CD4-positive, alpha-beta memory T cell (primary cell): ENCODE results near the gene MMP13. TPM values are rescaled to one million over a fixed set of nuclear protein-coding genes. Genes with fewer than 3 reads are reported as not detected.
"Not testable (repeated sequence)": the region's sequence is repeated elsewhere in the genome, so short reads cannot be mapped to it uniquely, and the experiment has no call there.

Experiments used
- CTCF ChIA-PET: fragments of 350-600 bp; sonication (Branson Sonifier 250); formaldehyde crosslinking; loops from one replicate; lab custom pipeline; 2021; ENCODE audit warnings: inconsistent platforms; ENCODE audit not compliant: partially characterized antibody; lab: Charles Lee
- POLR2A ChIA-PET: fragments of 350-600 bp; sonication (Branson Sonifier 250); formaldehyde crosslinking; loops from one replicate; lab custom pipeline; 2021; ENCODE audit not compliant: partially characterized antibody; lab: Charles Lee
- DNase-seq, 5 donors: peaks; one replicate each; pipeline versions ENCODE4 v3.0.0 to v3.0.0-alpha.2; 2020 to 2022; ENCODE audit warnings: mixed read lengths in 1 of 5
- H3K27ac ChIP-seq: one replicate; pipeline ENCODE4 v1.7.0; 2013; ENCODE audit warnings: low read depth, low read length
- H3K27me3 ChIP-seq: 2 replicates; pipeline ENCODE4 v1.7.0; 2013; ENCODE audit warnings: mild to moderate bottlenecking, low read length, moderate library complexity; ENCODE audit not compliant: insufficient read depth
- H3K36me3 ChIP-seq: 2 replicates; pipeline ENCODE4 v1.7.0; 2013; ENCODE audit warnings: mild to moderate bottlenecking, low read length, moderate library complexity; ENCODE audit not compliant: insufficient read depth
- H3K4me1 ChIP-seq: 2 replicates; pipeline ENCODE4 v1.7.0; 2013; ENCODE audit warnings: mild to moderate bottlenecking, low read length, moderate library complexity; ENCODE audit not compliant: insufficient read depth
- H3K4me3 ChIP-seq, 2 donors: one replicate each; pipeline ENCODE4 v1.7.0; 2013; ENCODE audit warnings: low read length in 2 of 2, mild to moderate bottlenecking in 1 of 2
- H3K9me3 ChIP-seq, 2 donors: one replicate each; pipeline ENCODE4 v1.7.0; 2013; ENCODE audit warnings: low read length in 2 of 2, control low read depth in 1 of 2; ENCODE audit not compliant: control insufficient read depth in 1 of 2
- H3K27ac Mint-ChIP-seq, 7 donors: one replicate each; pipeline ENCODE4 v1.8.0; 2020 to 2021; ENCODE audit warnings: mixed read lengths in 7 of 7, mild to moderate bottlenecking in 6 of 7, inconsistent platforms in 3 of 7, moderate library complexity in 3 of 7
- H3K27me3 Mint-ChIP-seq, 2 donors: one replicate each; pipeline ENCODE4 v1.8.0; 2020 to 2021; ENCODE audit warnings: mixed read lengths in 2 of 2
- H3K36me3 Mint-ChIP-seq, 2 donors: one replicate each; pipeline ENCODE4 v1.8.0; 2020 to 2021; ENCODE audit warnings: mixed read lengths in 2 of 2, inconsistent platforms in 1 of 2, mild to moderate bottlenecking in 1 of 2
- H3K4me1 Mint-ChIP-seq, 4 donors: one replicate each; pipeline ENCODE4 v1.8.0; 2020 to 2021; ENCODE audit warnings: mixed read lengths in 4 of 4, mild to moderate bottlenecking in 1 of 4
- H3K4me3 Mint-ChIP-seq, 8 donors: one replicate each; pipeline ENCODE4 v1.8.0; 2020 to 2021; ENCODE audit warnings: mixed read lengths in 8 of 8, mild to moderate bottlenecking in 7 of 8, moderate library complexity in 6 of 8, inconsistent platforms in 3 of 8
- H3K9me3 Mint-ChIP-seq, 8 donors: one replicate each; pipeline ENCODE4 v1.8.0; 2020 to 2021; ENCODE audit warnings: mixed read lengths in 8 of 8, mild to moderate bottlenecking in 5 of 8, inconsistent platforms in 3 of 8, moderate library complexity in 1 of 8
- intact Hi-C: fragments of 100-400 bp; cut with micrococcal nuclease; formaldehyde crosslinking; loops from one replicate; pipeline ENCODE4 v1.15.1; 2023
- polyA plus RNA-seq, 2 donors: library from polyadenylated mRNA; unstranded; fragments of 300-500 nt; fragmentation: Illumina TruSeq; gene quantifications; one replicate each; pipeline ENCODE4 v1.2.3, GENCODE V29; 2021
- total RNA-seq, 2 experiments: library from RNA; stranded (reverse); gene quantifications; one replicate each; pipeline ENCODE4 v1.2.3, GENCODE V29; 2021

MMP13 gene
- total and polyA plus RNA-seq, 4 experiments from 2014 or later = not detected

DNA sequence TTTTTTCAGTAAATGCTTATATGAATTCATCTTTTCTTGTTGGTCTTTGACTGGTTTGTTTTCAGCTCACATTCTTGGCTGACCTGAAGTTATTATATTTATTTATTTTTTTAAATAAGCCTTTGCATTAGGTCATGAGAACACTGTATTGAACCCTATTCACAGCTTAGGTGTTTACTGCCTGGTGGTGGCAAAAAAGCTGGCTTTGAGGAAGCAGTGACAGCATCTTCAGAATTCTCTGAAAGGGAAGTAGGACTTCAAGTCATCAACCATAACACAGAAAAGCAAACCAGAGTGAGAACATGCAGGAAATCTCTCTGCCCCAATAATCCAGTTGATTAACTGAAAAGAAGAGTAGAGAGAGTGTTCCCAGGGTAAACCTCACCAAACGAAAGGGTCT, 30.3 kb upstream of the MMP13 start:
- Mint-ChIP-seq H3K27me3 (peaks cover 5 to 8% of the 10 kb centered on the region in 2 donors), H3K9me3 (peaks cover 0 to 3% (median 0%) of the 10 kb centered on the region in 8 donors), H3K27ac (no peak overlapping the region), H3K36me3 (no peaks in the 10 kb centered on the region), H3K4me1 (no peaks in the 10 kb centered on the region), H3K4me3 (no peak overlapping the region)
- intact Hi-C loops = no loop called here
- no peak for DNase-seq
- Histone ChIP-seq H3K9me3 (no peaks in the 10 kb centered on the region), H3K4me1 (no peaks in the 10 kb centered on the region), H3K36me3 (no peaks in the 10 kb centered on the region), H3K27ac (no peak overlapping the region), H3K27me3 (no peaks in the 10 kb centered on the region), H3K4me3 (no peak overlapping the region)
- CTCF ChIA-PET = no interaction called here
- POLR2A ChIA-PET = no interaction called here

DNA sequence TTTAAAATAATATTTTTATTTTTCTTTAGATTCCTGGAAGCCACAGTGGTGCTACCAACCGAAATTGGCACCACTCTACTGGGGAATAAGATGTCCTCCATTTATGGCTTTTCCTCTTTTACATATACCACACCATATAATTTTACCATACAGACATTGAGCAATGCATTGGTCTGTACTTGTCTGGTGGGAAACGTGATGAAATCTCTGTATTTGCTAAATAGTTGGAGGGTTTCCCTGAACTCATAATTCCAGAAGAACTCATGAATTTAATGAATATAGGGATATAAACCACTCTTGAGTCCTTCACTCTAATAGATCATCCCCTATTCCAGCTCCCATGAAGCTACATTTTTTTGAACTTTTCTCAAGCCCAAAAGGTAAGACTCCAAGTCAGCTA, 28.0 kb upstream of the MMP13 start:
- CTCF ChIA-PET = no interaction called here
- Histone ChIP-seq H3K4me3 (no peak overlapping the region), H3K27me3 (no peaks in the 10 kb centered on the region), H3K9me3 (no peaks in the 10 kb centered on the region), H3K36me3 (no peaks in the 10 kb centered on the region), H3K27ac (no peak overlapping the region), H3K4me1 (no peaks in the 10 kb centered on the region)
- intact Hi-C loops = no loop called here
- H3K4me3 Mint-ChIP-seq = no peak overlapping the region
- DNase-seq = no peak
- H3K27ac Mint-ChIP-seq = no peak overlapping the region
- POLR2A ChIA-PET = no interaction called here
- peaks cover 0 to 3% (median 0%) of the 10 kb centered on the region in 8 donors for H3K9me3 Mint-ChIP-seq
- no peaks in the 10 kb centered on the region for H3K36me3 Mint-ChIP-seq
- H3K27me3 Mint-ChIP-seq = peaks cover 1 to 3% of the 10 kb centered on the region in 2 donors
- no peaks in the 10 kb centered on the region for H3K4me1 Mint-ChIP-seq

DNA sequence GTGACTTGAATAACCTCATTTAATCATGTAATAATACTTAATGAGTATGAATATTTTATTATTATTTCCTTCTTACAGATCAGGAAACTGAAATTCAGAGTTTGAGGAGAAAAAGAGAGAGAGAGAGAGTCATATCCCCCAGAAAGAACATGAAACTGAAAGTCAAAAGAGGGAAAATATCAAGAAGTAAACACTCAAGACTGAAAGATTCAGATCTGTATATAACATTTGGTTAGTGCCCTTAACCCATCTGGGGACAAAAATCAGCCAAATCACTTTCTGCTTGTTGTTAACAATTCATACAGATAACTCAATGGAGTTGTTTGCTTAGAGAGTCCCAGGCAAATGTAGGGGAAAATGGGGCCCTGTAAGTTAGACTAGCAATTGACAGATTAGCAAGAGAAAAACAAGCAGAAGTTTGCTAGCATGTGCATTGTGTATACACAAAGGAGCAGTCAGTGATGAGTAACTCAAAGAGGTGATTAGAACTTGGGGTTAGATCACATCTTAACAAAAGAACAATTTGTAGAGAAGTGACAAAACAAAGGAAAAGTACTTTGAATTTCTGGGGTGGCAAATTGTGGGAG, 25.9 kb upstream of the MMP13 start:
- Histone ChIP-seq H3K4me3 (no peak overlapping the region), H3K27ac (no peak overlapping the region), H3K27me3 (no peaks in the 10 kb centered on the region), H3K4me1 (no peaks in the 10 kb centered on the region), H3K9me3 (no peaks in the 10 kb centered on the region), H3K36me3 (no peaks in the 10 kb centered on the region)
- no peaks in the 10 kb centered on the region for H3K4me1 Mint-ChIP-seq
- H3K9me3 Mint-ChIP-seq = peaks cover 0 to 3% (median 0%) of the 10 kb centered on the region in 8 donors
- intact Hi-C loops = no loop called here
- POLR2A ChIA-PET = no interaction called here
- H3K27ac Mint-ChIP-seq = no peak overlapping the region
- H3K36me3 Mint-ChIP-seq = no peaks in the 10 kb centered on the region
- CTCF ChIA-PET = no interaction called here
- H3K27me3 Mint-ChIP-seq = peaks cover 1 to 5% of the 10 kb centered on the region in 2 donors
- no peak for DNase-seq
- no peak overlapping the region for H3K4me3 Mint-ChIP-seq

DNA sequence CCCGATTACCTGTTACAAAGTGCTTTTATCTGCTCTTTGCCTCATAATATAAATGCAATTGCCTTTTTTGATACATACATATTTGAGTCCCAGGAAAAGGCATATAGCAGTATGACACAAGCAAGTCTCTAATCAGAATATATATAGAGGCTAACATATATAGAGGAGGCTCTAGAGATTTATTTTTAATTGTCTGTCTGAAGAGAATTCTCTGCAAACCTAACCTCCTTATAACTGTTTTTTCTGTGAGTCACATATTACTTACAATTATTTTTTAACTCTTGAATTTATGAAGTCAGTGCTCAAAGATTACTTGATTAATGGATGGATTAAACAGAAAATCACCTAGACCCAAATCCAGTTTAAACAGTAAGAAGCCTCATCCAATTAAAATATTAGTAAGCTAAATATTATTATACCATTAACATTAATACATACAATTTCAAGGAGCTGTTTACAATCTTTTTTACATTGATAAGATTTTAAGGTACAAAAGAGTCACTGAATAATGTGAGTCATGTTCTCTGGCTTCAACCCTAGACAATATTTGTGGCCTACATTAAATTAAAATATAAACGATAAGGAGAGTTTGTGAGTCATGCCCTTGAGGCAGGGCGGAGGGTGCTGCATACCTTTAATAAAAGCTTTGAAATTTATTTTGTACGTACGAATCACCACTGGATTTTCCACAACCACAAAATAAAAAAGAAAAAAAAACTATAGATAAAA, 19.2 kb upstream of the MMP13 start:
- Mint-ChIP-seq H3K27me3 (peaks cover 12 to 13% of the 10 kb centered on the region in 2 donors), H3K36me3 (no peaks in the 10 kb centered on the region), H3K4me3 (no peak overlapping the region), H3K9me3 (no peaks in the 10 kb centered on the region), H3K27ac (no peak overlapping the region), H3K4me1 (no peaks in the 10 kb centered on the region)
- Histone ChIP-seq H3K36me3 (no peaks in the 10 kb centered on the region), H3K4me1 (no peaks in the 10 kb centered on the region), H3K9me3 (no peaks in the 10 kb centered on the region), H3K27me3 (peaks cover 7% of the 10 kb centered on the region), H3K27ac (no peak overlapping the region), H3K4me3 (no peak overlapping the region)
- intact Hi-C loops = no loop called here
- ChIA-PET POLR2A (no interaction called here), CTCF (interaction anchor here (1.2 kb wide), 1 partner anchor 34 kb away, joined by 3 read pairs; no protein-coding TSS in a partner anchor)
- DNase-seq = no peak

DNA sequence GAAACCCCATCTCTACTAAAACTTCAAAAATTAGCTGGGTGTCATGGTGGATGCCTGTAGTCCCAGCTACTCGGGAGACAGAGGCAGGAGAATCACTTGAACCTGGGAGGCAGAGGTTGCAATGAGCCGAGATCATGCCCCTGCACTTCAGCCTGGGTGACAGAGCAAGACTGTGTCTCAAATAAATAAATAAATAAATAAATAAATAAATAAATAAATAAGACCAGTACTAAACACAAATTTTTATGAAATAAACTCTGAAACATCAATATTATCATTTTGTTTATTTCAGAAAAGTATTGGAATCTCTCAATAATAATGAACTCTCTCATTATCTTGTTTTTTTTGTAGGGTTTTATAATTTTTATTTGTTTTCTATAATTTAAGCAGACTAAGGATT, 18.2 kb upstream of the MMP13 start:
- H3K36me3 ChIP-seq, H3K27ac ChIP-seq, H3K9me3 ChIP-seq, intact Hi-C loops, H3K27ac Mint-ChIP-seq, H3K36me3 Mint-ChIP-seq, H3K27me3 ChIP-seq, CTCF ChIA-PET, POLR2A ChIA-PET, H3K4me3 ChIP-seq, DNase-seq, H3K4me3 Mint-ChIP-seq, H3K4me1 ChIP-seq, H3K9me3 Mint-ChIP-seq, H3K4me1 Mint-ChIP-seq: not testable (repeated sequence)
- H3K27me3 Mint-ChIP-seq = peaks cover 16 to 18% of the 10 kb centered on the region in 2 donors

DNA sequence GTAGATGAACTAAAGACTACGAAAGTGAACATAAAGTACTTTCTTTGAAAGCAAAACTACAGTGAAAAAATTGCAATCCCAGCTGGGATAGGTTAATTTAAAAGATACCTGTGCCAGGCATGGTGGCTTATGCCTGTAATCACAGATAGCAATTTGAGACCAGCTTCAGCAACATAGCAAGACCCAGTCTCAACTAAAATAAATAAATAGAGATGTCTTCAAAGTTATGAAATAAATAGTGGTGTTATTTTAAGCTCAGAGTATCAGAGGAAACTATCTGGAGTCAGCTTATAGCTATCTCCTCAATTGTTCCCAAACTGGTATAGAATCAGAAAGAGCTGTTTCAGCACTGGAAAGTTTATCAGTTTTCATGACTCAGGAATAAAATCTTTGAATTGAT, 17.3 kb upstream of the MMP13 start:
- intact Hi-C loops = no loop called here
- Mint-ChIP-seq H3K4me1 (no peaks in the 10 kb centered on the region), H3K27me3 (peaks cover 16 to 22% of the 10 kb centered on the region in 2 donors), H3K4me3 (no peak overlapping the region), H3K9me3 (no peaks in the 10 kb centered on the region), H3K36me3 (no peaks in the 10 kb centered on the region), H3K27ac (no peak overlapping the region)
- DNase-seq = no peak
- POLR2A ChIA-PET = no interaction called here
- Histone ChIP-seq H3K27ac (no peak overlapping the region), H3K27me3 (peaks cover 7% of the 10 kb centered on the region), H3K9me3 (no peaks in the 10 kb centered on the region), H3K4me1 (no peaks in the 10 kb centered on the region), H3K4me3 (no peak overlapping the region), H3K36me3 (no peaks in the 10 kb centered on the region)
- CTCF ChIA-PET = no interaction called here

DNA sequence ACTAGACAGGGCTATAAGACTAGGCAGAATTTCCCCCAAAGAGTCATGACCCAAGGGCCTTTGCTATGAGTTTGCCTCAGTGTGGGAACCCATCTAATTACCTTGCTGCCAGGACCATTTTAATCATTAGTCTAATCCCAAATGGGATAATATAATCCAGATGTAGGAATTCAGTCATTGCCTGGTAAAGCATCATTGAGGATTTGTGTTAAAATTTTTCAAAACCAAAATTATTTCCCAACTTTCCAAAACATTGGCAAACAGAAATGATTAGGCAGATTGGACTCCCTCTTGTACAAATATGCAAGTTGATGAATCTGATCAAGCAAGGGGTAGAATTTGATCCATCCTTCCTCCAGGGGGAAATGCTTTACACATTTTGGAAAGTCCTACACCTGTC, 16.2 kb upstream of the MMP13 start:
- H3K9me3 Mint-ChIP-seq = no peaks in the 10 kb centered on the region
- H3K4me3 Mint-ChIP-seq = no peak overlapping the region
- Histone ChIP-seq H3K4me3 (no peak overlapping the region), H3K36me3 (no peaks in the 10 kb centered on the region), H3K4me1 (no peaks in the 10 kb centered on the region), H3K27me3 (peaks cover 7% of the 10 kb centered on the region), H3K27ac (no peak overlapping the region), H3K9me3 (no peaks in the 10 kb centered on the region)
- peaks cover 16 to 19% of the 10 kb centered on the region in 2 donors for H3K27me3 Mint-ChIP-seq
- no peak overlapping the region for H3K27ac Mint-ChIP-seq
- no peaks in the 10 kb centered on the region for H3K4me1 Mint-ChIP-seq
- POLR2A ChIA-PET = no interaction called here
- CTCF ChIA-PET = no interaction called here
- no peak for DNase-seq
- H3K36me3 Mint-ChIP-seq = no peaks in the 10 kb centered on the region
- intact Hi-C loops = no loop called here
